IMR-90 (cell line): Measurements from ENCODE around the gene RAB11A. TPM values are rescaled to one million over a fixed set of nuclear protein-coding genes. Genes with fewer than 3 reads are reported as not detected.

Source experiments
- ATAC-seq: fragments of 200-7000 bp; cut with Tn5 transposase; 2 replicates; pipeline ENCODE4 v1.9.1; 2020; ENCODE audit warnings: low read depth, mild to moderate bottlenecking, moderate library complexity
- BruUV-seq: library from RNA; stranded (reverse); fragments of 400-500 nt; replicated peaks from 2 replicates; lab custom pipeline; 2021; lab: Mats Ljungman, UMichigan
- CTCF ChIA-PET: fragments of 300-600 bp; formaldehyde crosslinking; extraction: SDS; loops from one replicate; lab custom pipeline; 2021; ENCODE audit warnings: antibody characterized with exemption; lab: Yijun Ruan, JAX
- POLR2A ChIA-PET: fragments of 300-600 bp; sonication (Branson Sonifier 250); formaldehyde crosslinking; loops from one replicate; lab custom pipeline; 2022; ENCODE audit warnings: antibody characterized with exemption; ENCODE audit not compliant: unreplicated experiment; lab: Charles Lee
- DNase-seq: peaks from one replicate; pipeline ENCODE4 v3.0.0; 2013
- H2AFZ ChIP-seq: replicated peaks from 2 replicates; pipeline ENCODE3; 2013; ENCODE audit warnings: low read length, mild to moderate bottlenecking; ENCODE audit not compliant: poor library complexity
- H2AK5ac ChIP-seq: 2 replicates; pipeline ENCODE4 v1.6.1; 2013; ENCODE audit warnings: low read depth, low read length, inconsistent platforms
- H2AK9ac ChIP-seq: replicated peaks from 2 replicates; pipeline ENCODE3; 2013; ENCODE audit warnings: mild to moderate bottlenecking, low read depth, low read length, moderate library complexity; ENCODE audit not compliant: poor library complexity
- H2BK120ac ChIP-seq: 2 replicates; pipeline ENCODE4 v1.6.1; 2013; ENCODE audit warnings: low read depth, low read length, inconsistent platforms
- H2BK15ac ChIP-seq: 3 replicates; pipeline ENCODE4 v1.6.1; 2013; ENCODE audit warnings: low read depth, low read length, inconsistent platforms
- H2BK20ac ChIP-seq: 2 replicates; pipeline ENCODE4 v1.6.1; 2013; ENCODE audit warnings: low read depth, mild to moderate bottlenecking, inconsistent platforms, low read length, moderate library complexity
- H2BK5ac ChIP-seq: 2 replicates; pipeline ENCODE4 v1.6.1; 2013; ENCODE audit warnings: mild to moderate bottlenecking, low read depth, low read length, inconsistent platforms; ENCODE audit not compliant: poor library complexity, severe bottlenecking
- H3K14ac ChIP-seq: replicated peaks from 2 replicates; pipeline ENCODE4 v1.6.1; 2013; ENCODE audit warnings: low read depth, low read length, inconsistent platforms
- H3K18ac ChIP-seq: 2 replicates; pipeline ENCODE4 v1.6.1; 2013; ENCODE audit warnings: low read depth, low read length, control low read depth
- H3K23ac ChIP-seq: 2 replicates; pipeline ENCODE4 v1.6.1; 2013; ENCODE audit warnings: low read depth, low read length, inconsistent platforms
- H3K27ac ChIP-seq: 2 replicates; pipeline ENCODE4 v1.5.1; 2013; ENCODE audit warnings: mild to moderate bottlenecking, control low read depth, low read length; ENCODE audit not compliant: insufficient read depth
- H3K27me3 ChIP-seq: 2 replicates; pipeline ENCODE4 v1.6.1; 2013; ENCODE audit warnings: low read length; ENCODE audit not compliant: control insufficient read depth, insufficient read depth
- H3K36me3 ChIP-seq: 2 replicates; pipeline ENCODE4 v1.6.1; 2013; ENCODE audit warnings: low read length, mixed read lengths; ENCODE audit not compliant: control insufficient read depth, insufficient read depth
- H3K4ac ChIP-seq: 2 replicates; pipeline ENCODE4 v1.6.1; 2013; ENCODE audit warnings: low read depth, low read length, inconsistent platforms
- H3K4me1 ChIP-seq: 2 replicates; pipeline ENCODE4 v1.6.1; 2013; ENCODE audit warnings: low read length, mixed read lengths; ENCODE audit not compliant: control insufficient read depth, insufficient read depth
- H3K4me2 ChIP-seq: 2 replicates; pipeline ENCODE4 v1.6.1; 2013; ENCODE audit warnings: low read depth, mild to moderate bottlenecking, control low read depth, low read length, moderate library complexity
- H3K4me3 ChIP-seq: 2 replicates; pipeline ENCODE4 v1.5.1; 2013; ENCODE audit warnings: low read depth, mild to moderate bottlenecking, control low read depth, low read length, moderate library complexity; ENCODE audit not compliant: insufficient read depth
- H3K56ac ChIP-seq: 2 replicates; pipeline ENCODE4 v1.6.1; 2013; ENCODE audit warnings: low read length, inconsistent platforms; ENCODE audit not compliant: insufficient read depth; ENCODE audit errors: extremely low read depth
- H3K79me1 ChIP-seq, 2 experiments: 2 replicates each; pipeline ENCODE4 v1.6.1; 2013; ENCODE audit warnings: low read length in 2 of 2, inconsistent platforms in 1 of 2, low read depth in 1 of 2
- H3K9ac ChIP-seq: 2 replicates; pipeline ENCODE4 v1.6.1; 2013; ENCODE audit warnings: low read depth, low read length, control low read depth
- H3K9me1 ChIP-seq: 2 replicates; pipeline ENCODE4 v1.6.1; 2013; ENCODE audit warnings: low read length, inconsistent platforms; ENCODE audit not compliant: insufficient read depth
- H3K9me3 ChIP-seq: 2 replicates; pipeline ENCODE4 v1.6.1; 2013; ENCODE audit warnings: low read length; ENCODE audit not compliant: control insufficient read depth, insufficient read depth
- H4K20me1 ChIP-seq: 2 replicates; pipeline ENCODE4 v1.6.1; 2013; ENCODE audit warnings: low read length, inconsistent platforms; ENCODE audit not compliant: insufficient read depth
- H4K5ac ChIP-seq: 2 replicates; pipeline ENCODE4 v1.6.1; 2013; ENCODE audit warnings: mild to moderate bottlenecking, low read depth, low read length, control low read depth
- H4K8ac ChIP-seq, 2 experiments: 2 replicates each; pipeline ENCODE4 v1.6.1; 2013; ENCODE audit warnings: low read depth in 2 of 2, low read length in 2 of 2, control low read depth in 1 of 2, inconsistent platforms in 1 of 2
- H4K91ac ChIP-seq: 2 replicates; pipeline ENCODE4 v1.6.1; 2013; ENCODE audit warnings: low read depth, low read length, inconsistent platforms; ENCODE audit not compliant: insufficient read depth
- BHLHE40 ChIP-seq: fragments of 150-350 bp; IDR thresholded peaks from 2 replicates; pipeline ENCODE4 v1.6.1; 2016; ENCODE audit warnings: mild to moderate bottlenecking, low read depth, low read length
- CEBPB ChIP-seq: IDR thresholded peaks from 2 replicates; pipeline ENCODE4 v1.6.1; 2012; ENCODE audit warnings: low read depth, low read length, improper control_type of control experiment
- CHD1 ChIP-seq: IDR thresholded peaks from 2 replicates; pipeline ENCODE4 v1.6.1; 2012; ENCODE audit warnings: low read depth, low read length, improper control_type of control experiment
- CTCF ChIP-seq: conservative IDR thresholded peaks from 2 replicates; pipeline ENCODE4 v1.5.1; 2012; ENCODE audit warnings: mild to moderate bottlenecking, low read depth, low read length, improper control_type of control experiment
- FOS ChIP-seq: fragments of 150-350 bp; IDR thresholded peaks from 2 replicates; pipeline ENCODE4 v1.6.1; 2016; ENCODE audit warnings: low read depth, low read length
- MAFK ChIP-seq: IDR thresholded peaks from 2 replicates; pipeline ENCODE4 v1.6.1; 2012; ENCODE audit warnings: low read depth, low read length, improper control_type of control experiment
- MAZ ChIP-seq: IDR thresholded peaks from 2 replicates; pipeline ENCODE4 v1.6.1; 2012; ENCODE audit warnings: low read depth, mild to moderate bottlenecking, low read length, improper control_type of control experiment, moderate library complexity, borderline replicate concordance
- MXI1 ChIP-seq: IDR thresholded peaks from 2 replicates; pipeline ENCODE4 v1.6.1; 2012; ENCODE audit warnings: low read depth, mild to moderate bottlenecking, low read length, moderate library complexity, borderline replicate concordance
- NFE2L2 ChIP-seq: fragments of 150-350 bp; IDR thresholded peaks from 2 replicates; pipeline ENCODE4 v1.6.1; 2016; ENCODE audit warnings: low read depth, mild to moderate bottlenecking, low read length
- POLR2A ChIP-seq: IDR thresholded peaks from 2 replicates; pipeline ENCODE4 v1.6.1; 2012; ENCODE audit warnings: mild to moderate bottlenecking, low read depth, low read length
- RCOR1 ChIP-seq: IDR thresholded peaks from 2 replicates; pipeline ENCODE4 v1.6.1; 2012; ENCODE audit warnings: mild to moderate bottlenecking, low read length, improper control_type of control experiment; ENCODE audit not compliant: insufficient replicate concordance
- RFX5 ChIP-seq: IDR thresholded peaks from 2 replicates; pipeline ENCODE4 v1.8.0; 2012; ENCODE audit warnings: low read depth, mild to moderate bottlenecking, low read length, moderate library complexity
- SMC3 ChIP-seq: fragments of 150-350 bp; IDR thresholded peaks from 2 replicates; pipeline ENCODE4 v1.6.1; 2016; ENCODE audit warnings: low read depth, mild to moderate bottlenecking, antibody characterized with exemption, low read length, moderate library complexity
- USF2 ChIP-seq: fragments of 150-350 bp; IDR thresholded peaks from 2 replicates; pipeline ENCODE4 v1.6.1; 2017; ENCODE audit warnings: mild to moderate bottlenecking, antibody characterized with exemption, low read length, low read depth
- WGBS, 2 experiments: methylation state at CpG; one replicate each; pipeline versions ENCODE4 v1.1.5 to v1.1.7; 2013; ENCODE audit warnings: missing lambda C conversion rate in 2 of 2; ENCODE audit not compliant: insufficient read length in 1 of 2; ENCODE audit errors: extremely low coverage in 2 of 2; 5-methylcytosine and 5-hydroxymethylcytosine counted together
- dilution Hi-C: fragments of 300-500 bp; cut with HindIII; formaldehyde crosslinking; loops from one replicate; pipeline ENCODE4 v1.14.3; 2018; ENCODE audit warnings: low sequenced_read_pairs; ENCODE audit not compliant: unreplicated experiment
- in situ Hi-C: fragments of 300-500 bp; cut with MboI; formaldehyde crosslinking; loops from 3 replicates; pipeline ENCODE4 v1.14.3; 2019; ENCODE audit warnings: low sequenced_read_pairs, inconsistent platforms, mixed read lengths
- intact Hi-C: fragments of 100-400 bp; cut with micrococcal nuclease; formaldehyde crosslinking; loops from 2 replicates; pipeline ENCODE4 v1.10.0; 2022
- polyA plus RNA-seq, 3 experiments: library from polyadenylated mRNA; depleted of rRNA; stranded (reverse); fragments of >200 nt; gene quantifications; 2 replicates each; pipeline ENCODE4 v1.2.3, GENCODE V29; 2012; ENCODE audit warnings: low replicate concordance in 1 of 3
- total RNA-seq: library from RNA; depleted of rRNA; stranded (reverse); fragments of >200 nt; gene quantifications from 2 replicates; pipeline ENCODE4 v1.2.3, GENCODE V29; 2012
- TF ChIP-seq, protein P1 (sequence below): fragments of 150-350 bp; IDR thresholded peaks from 2 replicates; pipeline ENCODE4 v1.6.1; 2016; ENCODE audit warnings: low read depth, mild to moderate bottlenecking, low read length, moderate library complexity, borderline replicate concordance

Gene RAB11A
- total and polyA plus RNA-seq, 2 of the 4 experiments (the other 2 are of a cell fraction) = 341 to 462 TPM

DNA sequence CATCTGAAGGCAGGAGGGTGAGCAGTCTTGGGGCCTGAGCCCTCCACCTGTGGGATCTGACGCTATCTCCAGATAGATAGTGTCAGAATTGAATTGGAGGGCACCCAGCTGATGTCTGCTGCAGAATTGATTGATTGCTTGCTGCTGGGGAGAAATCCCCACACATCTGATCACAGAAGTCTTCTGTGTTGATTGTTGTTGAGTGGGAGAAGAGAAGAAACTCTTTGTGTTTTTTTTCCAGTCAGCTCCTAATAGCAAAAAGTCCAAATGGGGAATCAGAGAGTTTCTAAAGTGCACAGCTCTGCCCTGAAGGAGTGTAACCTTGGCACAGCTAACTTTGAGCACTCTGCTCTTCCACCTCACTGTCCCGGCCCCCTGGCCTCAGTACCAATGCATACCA lies 66.1 kb downstream of the RAB11A start:
- no peak overlapping the region for H4K91ac ChIP-seq
- ATAC-seq (no peak), DNase-seq (no peak)
- WGBS, 2 experiments = no CpG with 5 or more reads among the region's 2 CpGs
- H3K4ac ChIP-seq = no peak overlapping the region
- no peak overlapping the region for H2AFZ ChIP-seq
- H3K9me3 ChIP-seq = no peaks in the 10 kb centered on the region
- ChIA-PET POLR2A (no interaction called here), CTCF (no interaction called here)
- H2BK20ac ChIP-seq = no peak overlapping the region
- no peak overlapping the region for H2BK5ac ChIP-seq
- intact Hi-C loops = no loop called here
- no peak overlapping the region for H2AK5ac ChIP-seq
- H3K9ac ChIP-seq = no peak overlapping the region
- no peak overlapping the region for H4K8ac ChIP-seq
- H3K36me3 ChIP-seq = no peaks in the 10 kb centered on the region
- no peak overlapping the region for H3K4me3 ChIP-seq
- no peak overlapping the region for H2BK15ac ChIP-seq
- dilution Hi-C loops = no loop called here
- H2BK120ac ChIP-seq = no peak overlapping the region
- no peak overlapping the region for H3K23ac ChIP-seq
- no peaks in the 10 kb centered on the region; the same call in 1 of the 2 replicates for H4K20me1 ChIP-seq
- in situ Hi-C loops = no loop called here
- no peak overlapping the region for H3K4me2 ChIP-seq
- no peak for TF ChIP-seq BHLHE40
- no peak for TF ChIP-seq MAFK
- TF ChIP-seq MXI1 = no peak
- TF ChIP-seq USF2 = no peak
- no peak for TF ChIP-seq POLR2A
- no peak for TF ChIP-seq FOS
- TF ChIP-seq CTCF = no peak
- no peak for TF ChIP-seq RCOR1
- TF ChIP-seq CHD1 = no peak
- TF ChIP-seq, protein P1, sequence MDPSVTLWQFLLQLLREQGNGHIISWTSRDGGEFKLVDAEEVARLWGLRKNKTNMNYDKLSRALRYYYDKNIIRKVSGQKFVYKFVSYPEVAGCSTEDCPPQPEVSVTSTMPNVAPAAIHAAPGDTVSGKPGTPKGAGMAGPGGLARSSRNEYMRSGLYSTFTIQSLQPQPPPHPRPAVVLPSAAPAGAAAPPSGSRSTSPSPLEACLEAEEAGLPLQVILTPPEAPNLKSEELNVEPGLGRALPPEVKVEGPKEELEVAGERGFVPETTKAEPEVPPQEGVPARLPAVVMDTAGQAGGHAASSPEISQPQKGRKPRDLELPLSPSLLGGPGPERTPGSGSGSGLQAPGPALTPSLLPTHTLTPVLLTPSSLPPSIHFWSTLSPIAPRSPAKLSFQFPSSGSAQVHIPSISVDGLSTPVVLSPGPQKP = no peak
- TF ChIP-seq NFE2L2 = no peak
- TF ChIP-seq SMC3 = no peak
- TF ChIP-seq MAZ = no peak
- no peak for TF ChIP-seq RFX5
- no peak for TF ChIP-seq CEBPB
- peaks cover 18% of the 10 kb centered on the region for H3K27me3 ChIP-seq
- no peak overlapping the region for H2AK9ac ChIP-seq
- H3K14ac ChIP-seq = no peak overlapping the region
- H3K56ac ChIP-seq = no peak overlapping the region
- no peaks in the 10 kb centered on the region for H3K9me1 ChIP-seq
- H3K79me1 ChIP-seq = no peaks in the 10 kb centered on the region
- H3K4me1 ChIP-seq = peaks cover 4% of the 10 kb centered on the region
- no peak overlapping the region for H3K27ac ChIP-seq
- H3K18ac ChIP-seq = no peak overlapping the region
- no TSS peak for BruUV-seq
- no peak overlapping the region for H4K5ac ChIP-seq
